Stimulated activated CD8-positive, alpha-beta memory T cell treated with anti-CD3 and anti-CD28 coated beads, Interleukin-12 subunit alpha, Interleukin-12 subunit beta, amount 100 ng/mL, for 24 hours (primary cell): ENCODE results near the gene MME.

Source experiments
- DNase-seq: peaks from one replicate; pipeline ENCODE4 v3.0.0-alpha.2; 2020; ENCODE audit errors: extremely low read depth

MME gene

DNA sequence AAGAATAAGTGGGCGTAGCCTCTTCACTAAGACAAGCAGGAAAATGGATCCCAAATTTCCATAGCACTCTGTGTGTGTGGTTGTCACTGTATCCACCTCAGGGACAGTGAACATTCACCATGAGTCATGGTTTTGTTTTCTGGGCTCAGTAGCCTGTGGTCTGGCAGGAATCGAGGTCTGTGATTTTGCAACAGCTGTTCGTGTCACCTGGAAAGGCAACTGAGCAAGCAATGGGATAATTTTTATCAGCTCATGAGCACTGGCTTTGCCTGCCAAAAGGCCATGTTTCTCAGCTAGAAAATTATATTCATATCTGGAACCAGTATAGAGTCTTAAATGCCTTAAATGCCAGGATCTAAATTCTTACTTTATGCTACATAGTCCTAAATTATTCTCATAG lies 152.5 kb downstream of the MME start:
- no peak for DNase-seq

DNA sequence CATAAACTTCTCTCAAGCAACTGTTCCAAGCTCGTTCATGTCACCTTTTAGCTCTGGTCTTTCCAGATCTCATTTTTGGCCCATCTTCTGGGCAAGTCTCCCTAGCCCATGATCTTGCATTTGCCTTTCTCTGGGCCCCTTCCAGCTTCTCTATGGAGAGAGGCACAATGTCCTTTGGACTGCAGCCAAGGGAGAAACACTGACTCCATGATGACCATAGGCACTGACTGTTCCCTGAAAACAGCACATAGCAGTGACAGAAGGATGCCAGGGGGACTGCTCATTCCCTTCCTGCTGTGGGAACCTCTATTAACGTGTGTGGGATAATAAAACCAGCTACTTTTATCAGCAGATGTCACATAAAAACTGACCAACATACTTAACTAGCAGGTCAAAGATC lies 153.1 kb downstream of the MME start:
- no peak for DNase-seq
